GM18498 (cell line): Measurements from ENCODE around the gene ARHGAP19.

Experiments
- ATAC-seq: cut with Tn5 transposase; IDR thresholded peaks from one replicate; pipeline ENCODE4 v1.9.1; 2021; ENCODE audit warnings: mild to moderate bottlenecking, moderate library complexity; ENCODE audit not compliant: unreplicated experiment

The ARHGAP19 gene

DNA sequence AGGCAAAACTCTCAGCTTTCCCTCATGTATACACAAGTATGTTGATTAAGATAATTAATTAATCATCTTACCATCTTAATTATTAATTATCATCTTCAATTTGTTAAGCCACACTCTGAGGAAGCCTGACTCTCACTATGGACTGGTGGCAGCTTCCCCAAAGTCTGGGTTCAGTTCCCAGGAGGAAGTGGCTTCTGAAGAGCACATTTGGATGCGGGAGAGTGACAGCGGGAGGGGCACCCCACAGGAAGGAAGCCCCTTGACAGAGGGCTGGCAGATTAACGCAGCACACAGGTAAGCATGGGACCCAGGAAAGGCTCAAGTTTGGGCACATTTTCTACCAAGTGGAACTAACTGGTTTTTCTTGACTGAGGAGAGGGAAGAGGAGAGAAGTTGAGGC, 93.3 kb downstream of the ARHGAP19 start:
- ATAC-seq, result no peak

DNA sequence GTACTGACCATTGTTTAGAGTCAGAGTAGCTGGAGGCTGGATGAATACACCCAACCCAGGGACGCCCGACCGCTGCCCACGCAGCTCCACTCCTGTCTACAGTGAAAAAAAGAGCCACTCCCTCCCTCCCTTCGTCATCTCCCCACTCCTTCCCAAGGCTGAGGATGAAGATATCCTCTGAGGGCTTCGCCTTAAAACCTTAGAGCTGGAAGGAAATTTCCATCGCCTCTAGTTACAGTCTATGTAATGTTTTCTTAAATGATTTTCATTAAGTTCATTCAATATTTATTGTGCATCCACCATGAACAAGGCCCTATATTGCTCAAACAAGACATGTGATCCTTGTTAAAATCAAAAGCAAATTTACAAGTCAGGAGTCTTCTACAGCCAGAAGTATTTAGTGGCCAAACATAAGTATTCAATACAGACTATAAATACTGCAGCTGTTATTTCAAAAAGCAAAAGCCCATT, 95.4 kb downstream of the ARHGAP19 start:
- no peak for ATAC-seq

DNA sequence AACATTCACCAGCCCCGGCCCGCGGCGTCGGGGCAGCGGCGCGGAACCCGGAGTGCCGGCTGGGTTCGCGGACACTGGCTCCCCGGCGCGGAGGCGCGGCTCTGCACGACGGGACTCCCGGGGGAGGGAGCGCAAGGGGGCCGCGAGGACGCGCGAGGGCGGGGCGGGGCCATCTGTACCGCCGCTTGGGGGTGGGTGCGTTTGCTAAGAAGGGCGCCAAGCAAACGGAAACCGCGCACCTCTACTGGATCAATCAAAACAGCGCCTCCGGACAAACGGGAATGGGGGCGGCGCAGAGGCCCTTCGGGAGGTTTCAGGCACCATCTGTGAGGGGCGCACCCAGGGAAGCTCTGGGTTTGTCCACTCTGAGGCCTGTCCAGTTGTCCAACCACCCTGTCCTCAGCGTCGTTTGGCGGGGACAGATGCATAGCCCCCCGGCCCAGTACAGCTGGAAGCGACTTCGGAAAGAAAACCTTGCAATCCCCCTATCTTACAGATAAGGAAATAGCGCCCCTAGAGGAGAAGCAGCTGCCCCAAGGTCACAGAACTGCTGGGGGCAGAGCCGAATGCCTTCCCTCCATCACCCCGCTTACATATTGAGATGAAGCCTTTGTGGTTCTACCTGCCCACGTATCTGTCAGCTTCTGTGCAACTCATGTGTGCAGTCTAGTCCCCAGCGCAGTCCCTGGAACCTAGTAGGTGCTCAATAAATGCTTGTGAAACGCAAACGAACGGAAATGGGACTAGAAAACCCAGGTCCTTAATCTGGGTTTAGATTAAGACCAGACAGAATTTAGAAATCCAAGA, 96.0 kb downstream of the ARHGAP19 start:
- ATAC-seq, result peak; percentile 70

DNA sequence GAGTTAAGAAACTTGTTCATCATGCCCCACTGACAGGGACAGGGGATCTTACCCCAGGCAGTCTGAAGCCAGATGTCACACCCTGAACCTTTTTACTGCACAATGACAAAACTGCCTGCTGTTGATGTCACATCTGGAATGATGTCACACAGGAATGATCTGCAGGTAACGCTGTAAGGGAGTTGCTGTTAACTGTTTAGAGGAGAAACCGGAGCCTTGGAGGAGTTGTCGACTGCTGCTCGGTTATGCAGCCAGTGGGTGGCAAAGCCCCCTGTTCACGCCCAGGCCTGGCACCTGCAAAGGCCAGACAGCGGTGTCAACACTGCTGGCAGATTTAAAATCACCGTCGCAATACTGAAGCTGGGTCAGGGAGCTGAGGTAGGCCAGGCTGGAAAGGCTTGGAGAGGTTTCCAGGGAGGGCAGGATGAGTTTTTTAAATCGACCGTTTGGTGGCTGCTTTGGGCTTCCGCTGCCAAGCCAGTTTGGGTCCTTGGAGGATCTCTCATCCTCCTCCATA, 96.7 kb downstream of the ARHGAP19 start:
- ATAC-seq, result no peak

DNA sequence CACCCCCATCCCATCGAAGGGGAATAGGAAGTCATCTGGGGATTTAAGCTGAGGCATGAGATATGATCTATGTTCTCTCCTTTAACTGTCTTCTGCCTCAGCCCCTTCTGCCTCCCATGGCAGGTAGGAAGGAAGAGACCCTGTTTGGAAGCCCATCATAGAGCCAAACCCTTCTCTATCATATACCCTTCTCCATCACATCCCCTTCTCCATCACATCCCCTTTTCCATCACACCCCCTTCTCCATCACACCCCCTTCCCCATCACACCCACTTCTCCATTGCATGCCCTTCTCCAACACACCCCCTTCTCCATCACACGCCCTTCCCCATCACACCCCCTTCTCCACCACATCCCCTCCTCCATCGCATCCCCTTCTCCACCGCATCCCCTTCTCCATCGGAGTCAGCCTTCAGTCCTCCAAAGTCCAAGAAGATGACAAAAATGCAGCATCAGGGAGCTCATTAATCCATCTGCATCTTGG, 99.4 kb downstream of the ARHGAP19 start:
- no peak for ATAC-seq

DNA sequence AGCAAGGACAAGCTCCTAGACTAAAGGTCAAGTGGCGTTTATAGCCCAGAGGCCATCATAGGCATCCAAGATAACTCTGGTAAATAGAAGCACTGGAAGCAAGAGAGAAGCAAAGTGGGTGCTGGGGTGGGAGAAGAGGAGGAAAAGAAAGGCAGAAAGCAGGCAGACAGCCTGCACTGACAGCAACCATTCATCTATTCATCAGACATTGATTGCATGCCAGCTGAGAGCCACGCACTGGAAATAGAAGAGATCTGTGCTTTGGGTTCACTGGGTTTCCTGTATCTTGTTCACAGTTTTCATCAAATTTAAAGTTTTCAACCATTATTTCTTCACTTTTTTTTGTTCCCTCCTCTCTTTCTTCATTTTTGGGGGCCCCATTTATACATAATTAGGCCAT, 102.0 kb downstream of the ARHGAP19 start:
- ATAC-seq, result no peak

DNA sequence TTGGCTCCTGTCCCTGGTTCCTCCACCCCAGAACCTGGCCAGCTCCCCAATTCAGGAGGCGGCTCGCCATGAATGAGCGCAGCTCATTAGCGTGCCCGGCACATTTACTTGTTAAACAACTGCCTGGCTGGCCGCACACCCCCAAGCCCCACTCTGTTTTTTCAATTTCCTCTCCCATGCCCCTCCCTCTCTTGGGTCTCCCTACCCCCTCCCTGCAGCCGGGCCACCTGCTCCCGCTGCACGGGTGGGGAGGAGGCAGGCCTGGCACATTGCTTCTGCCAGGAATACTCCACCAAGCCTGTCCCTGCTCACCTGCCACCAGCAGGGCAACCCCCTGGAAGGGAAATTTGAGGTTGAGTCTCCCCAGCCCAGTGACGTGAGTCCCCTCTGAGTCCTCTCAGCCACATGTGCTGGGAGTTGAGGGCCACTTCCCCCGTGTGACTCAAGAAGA, 104.2 kb downstream of the ARHGAP19 start:
- ATAC-seq, result no peak

DNA sequence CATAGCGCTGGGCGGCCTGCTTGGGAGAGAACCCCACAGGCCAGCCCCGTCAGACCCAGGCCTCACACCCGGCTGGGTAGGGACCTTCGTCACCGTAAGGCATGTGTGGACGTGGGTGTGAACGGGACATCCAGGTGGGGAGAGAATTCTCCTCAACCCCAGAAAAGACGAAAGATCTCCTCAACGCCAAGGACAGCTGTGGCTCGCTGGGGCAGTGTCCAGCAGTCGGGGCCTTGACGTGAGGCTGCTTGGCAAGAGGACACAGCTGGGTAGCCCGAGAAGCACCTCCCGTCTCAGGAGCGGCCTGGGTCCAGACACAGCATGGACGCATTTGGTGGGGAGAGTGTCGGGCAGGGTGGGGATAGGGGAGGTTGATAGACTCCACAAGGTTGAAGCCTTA, 105.5 kb downstream of the ARHGAP19 start:
- ATAC-seq, result no peak

DNA sequence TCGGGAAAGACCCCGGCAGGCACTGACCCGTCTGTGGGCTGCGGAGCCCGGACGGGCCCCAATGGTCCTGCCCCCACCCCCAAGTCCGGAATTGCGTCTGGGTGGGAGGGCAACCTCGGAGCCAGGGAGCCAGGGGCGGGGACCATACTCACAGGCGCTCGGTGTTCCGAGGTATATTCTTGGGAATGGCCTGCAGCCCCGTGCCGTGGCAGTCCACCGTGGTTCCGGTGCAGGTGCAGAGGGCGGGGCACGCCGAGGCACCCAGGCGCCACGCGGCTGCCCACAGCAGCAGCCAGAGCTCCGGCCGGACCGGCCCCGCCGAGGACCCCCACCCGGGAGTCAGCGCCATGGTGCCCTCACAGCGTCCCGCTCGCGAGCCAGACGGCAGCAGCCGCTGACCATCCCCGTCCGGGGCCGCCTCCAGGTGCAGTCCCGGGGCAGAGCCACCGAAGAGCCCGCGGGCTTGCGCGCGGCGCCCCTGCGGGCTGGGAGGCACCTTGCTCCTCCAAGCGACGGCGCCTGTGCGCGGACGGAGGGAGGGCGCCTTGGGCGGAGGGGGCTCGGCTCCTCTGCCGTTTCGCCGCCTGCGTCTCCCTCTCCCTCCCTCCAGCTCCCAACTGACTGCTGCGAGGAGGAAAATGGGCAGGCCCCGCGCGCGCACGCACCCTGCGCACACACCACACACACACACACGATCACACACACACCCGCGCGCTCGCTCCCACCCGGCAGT, 106.9 kb downstream of the ARHGAP19 start, which contains the start of gene SLIT1:
Gene SLIT1, minus strand, starts transcription at position 634 of the 733 bp plus-strand sequence. Its CDS starts 285 bp downstream, at position 349.
- ATAC-seq, result no peak

DNA sequence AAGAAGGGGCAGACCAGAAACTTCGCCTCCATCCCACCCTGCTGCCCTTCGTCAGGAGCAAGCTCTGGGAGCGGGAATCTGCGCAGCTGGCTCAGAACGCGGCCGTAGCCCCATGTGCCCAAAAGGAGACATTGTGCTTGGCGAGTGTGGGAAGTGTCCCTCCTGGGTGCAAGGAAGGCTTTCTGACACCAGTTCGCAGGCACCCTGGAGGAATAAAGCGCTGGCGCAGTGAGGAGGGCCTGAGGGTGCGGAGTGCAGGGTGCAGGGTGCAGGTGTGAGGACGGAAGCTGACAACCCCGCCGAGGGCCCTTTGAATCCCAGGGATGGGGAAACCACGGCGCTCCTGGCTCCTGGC, 107.5 kb downstream of the ARHGAP19 start:
- ATAC-seq, result no peak

DNA sequence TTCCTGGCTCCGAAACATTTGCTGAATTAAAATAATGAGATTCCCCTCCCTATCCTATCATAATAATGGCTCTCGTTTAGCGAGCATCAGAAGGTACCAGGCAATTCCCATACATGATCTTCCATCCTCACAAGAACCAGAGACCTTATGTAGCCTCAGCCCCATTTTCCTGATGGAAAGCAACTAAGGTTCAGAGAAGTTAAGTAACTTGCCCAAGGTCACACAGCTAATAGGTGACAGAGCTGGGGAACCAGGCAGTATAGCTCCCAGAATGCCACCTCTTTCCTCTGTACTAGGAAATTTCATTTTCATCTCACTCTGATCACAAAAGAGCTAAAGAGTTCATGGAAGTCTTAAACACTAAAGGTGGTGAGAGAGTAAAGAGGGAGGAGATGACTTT, 109.1 kb downstream of the ARHGAP19 start:
- no peak for ATAC-seq

DNA sequence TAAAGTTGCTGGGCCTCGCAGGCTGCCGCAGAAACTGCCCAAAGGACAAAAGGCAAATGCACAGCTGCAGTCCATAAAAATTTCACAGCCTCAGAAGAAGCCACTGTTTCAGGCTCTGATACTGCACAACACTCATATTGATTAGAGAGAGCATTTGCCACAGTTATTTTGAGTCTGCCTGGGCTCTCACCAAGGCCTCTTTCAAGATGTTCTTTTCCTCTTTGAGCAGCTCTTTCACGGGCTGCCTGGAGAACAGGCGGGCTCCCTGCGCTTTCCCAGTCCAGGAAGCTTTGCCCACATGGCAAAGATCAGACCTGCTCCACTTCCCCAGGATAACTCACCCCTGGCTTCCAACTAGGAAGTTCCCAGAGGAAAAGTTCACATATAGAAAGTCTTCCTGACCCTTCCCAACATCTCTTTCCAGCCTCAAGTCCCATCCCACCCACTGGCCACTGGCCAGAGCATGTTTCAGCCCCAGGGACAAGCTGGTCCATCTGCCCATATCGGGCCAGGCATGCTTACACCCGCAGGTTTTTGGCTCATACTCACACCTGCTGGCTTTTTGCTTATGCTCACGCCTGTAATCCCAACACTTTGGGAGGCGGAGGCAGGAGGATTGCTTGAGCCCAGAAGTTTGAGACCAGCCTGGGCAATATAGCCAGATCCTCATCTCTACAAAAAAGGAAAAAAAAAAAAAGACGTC, 110.0 kb downstream of the ARHGAP19 start:
- ATAC-seq, result no peak

DNA sequence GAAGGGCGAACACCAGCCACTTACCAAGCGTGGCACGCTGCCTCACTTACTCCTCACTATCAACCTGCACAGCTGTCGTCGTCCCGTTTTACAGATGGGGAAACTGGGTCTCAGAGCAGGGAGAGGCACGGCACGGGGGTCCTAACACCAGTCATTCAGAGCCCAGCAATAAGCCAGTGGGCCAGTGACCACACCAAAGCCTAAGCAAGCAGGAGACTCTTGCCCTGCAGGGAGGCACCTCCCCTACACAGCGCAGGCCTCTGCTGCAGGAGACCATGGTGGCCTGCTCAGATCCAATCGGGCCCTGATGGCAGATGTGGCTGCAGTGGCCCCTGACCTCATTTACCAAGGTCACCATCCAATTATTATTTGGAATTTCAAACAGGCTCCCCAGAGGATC, 111.5 kb downstream of the ARHGAP19 start:
- no peak for ATAC-seq

DNA sequence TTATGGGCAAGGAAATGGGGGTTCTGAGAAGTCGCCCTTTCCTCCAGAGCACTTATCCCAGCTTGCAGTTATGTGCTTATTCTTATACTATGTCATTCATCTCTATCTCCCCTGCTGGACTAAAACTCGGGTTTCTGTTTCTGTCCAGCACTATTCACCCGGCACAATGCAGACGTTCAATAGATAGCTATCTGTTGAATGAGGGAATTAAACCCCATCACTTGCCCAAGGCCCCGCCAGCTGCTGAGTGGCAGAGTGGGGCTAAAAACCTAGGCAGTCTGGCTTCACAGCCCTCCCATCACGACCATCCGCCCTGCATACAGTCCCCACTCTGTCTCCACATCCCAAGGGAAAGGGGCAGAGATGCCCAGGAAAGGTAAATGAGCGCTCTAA, 112.1 kb downstream of the ARHGAP19 start:
- no peak for ATAC-seq

DNA sequence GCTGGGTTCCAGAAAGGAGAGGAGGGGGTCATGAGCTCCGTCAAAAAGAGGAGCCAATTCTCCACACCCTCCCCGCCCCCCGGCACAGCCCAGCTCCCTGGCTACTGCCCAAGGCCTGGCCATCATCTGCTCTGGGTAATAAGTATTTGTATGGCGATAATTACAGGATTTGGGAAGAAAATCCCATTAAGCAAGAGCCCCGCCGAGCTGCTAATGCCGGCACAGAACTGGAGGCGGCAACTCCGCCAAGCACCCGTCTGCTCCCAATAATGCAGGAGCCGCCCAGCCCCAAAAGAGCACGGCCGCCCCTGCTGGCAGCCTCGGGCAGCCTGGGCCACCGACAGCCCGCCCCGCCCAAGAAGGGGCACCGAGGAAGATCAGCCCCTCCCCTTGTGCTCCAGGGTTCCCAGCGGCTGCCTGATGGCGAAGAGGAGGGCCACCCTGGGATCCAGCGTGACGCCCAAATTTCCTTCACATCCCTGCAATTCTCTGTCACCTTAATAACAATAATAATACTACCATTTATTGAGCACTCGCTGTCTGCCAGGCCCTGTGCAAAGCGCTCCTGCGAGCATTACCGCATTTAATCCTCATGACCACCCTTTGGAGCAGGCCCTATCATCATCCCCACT, 112.6 kb downstream of the ARHGAP19 start:
- no peak for ATAC-seq

DNA sequence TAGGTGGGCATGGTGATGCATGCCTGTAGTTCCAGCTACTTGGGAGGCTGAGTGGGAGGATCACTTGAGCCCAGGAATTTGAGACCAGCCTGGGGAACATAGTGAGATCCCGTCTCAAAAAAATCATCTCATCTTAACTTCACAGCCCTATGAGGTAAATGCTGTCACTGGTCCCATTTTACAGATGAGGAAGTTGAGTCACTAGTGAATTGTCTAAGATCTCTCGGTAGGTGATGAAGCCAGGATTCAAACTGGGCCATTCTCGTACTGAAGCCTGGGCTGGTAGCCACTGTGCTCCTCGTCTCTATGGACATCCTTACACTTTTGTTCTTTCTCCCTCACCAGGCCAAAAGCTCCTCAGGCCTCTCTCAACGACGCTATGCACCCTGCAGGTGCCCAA, 113.1 kb downstream of the ARHGAP19 start:
- ATAC-seq, result no peak

DNA sequence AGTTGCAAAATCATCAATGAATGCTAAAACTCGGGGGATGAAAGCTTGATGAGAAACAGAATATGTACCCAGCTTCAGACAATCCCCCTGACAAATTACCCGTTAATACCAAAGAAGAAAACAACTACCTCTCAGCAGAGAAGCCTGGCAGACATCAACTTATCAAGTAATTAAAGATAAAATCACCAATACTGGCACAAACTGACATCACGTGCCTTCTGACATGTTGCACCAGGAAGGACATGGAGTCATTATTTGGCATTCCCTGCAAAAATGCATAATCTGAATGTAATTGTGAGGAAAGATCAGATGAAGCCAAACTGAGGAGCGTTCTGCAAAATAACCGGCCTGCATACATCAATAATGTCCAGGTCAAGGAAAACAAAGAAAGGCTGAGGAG, 114.4 kb downstream of the ARHGAP19 start:
- ATAC-seq, result no peak

DNA sequence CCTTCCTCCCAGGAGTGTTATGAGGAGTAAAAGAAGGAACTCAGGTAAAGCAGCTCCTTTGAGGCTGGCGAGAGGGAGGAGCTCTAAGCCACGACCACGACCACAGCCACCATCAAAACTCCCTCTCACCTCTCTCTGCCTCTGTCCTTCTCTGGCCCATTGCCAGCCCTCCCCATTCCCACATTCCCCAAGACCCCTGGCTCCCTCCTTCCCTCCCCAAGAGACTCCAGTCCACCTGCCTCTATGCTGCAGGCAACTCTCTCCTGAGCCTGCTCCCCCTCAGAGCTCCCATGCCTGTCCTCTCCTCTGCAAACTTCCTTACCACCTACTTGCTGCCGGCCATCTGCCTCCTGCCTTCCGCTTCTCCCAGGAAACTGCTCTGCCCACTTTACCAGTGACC, 116.2 kb downstream of the ARHGAP19 start:
- no peak for ATAC-seq

DNA sequence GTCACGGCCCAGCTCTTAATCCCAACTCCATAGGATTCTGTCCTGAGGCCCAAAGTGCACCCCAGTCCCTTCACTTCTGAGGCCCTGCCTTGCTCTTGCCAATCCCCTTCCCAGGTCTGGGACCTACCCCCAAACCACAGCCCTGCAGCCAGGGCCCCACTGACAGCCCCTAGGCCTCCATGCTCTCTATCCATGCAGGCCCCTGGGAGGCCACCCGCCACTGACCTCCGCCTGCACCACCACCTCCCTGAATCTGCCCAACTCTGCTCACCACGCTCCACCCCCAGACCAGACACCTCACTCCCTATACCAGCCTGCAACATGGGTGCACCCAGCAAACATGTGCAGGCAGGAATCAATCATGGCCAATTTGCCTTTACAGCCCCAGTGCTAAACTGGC, 116.9 kb downstream of the ARHGAP19 start:
- ATAC-seq, result no peak

DNA sequence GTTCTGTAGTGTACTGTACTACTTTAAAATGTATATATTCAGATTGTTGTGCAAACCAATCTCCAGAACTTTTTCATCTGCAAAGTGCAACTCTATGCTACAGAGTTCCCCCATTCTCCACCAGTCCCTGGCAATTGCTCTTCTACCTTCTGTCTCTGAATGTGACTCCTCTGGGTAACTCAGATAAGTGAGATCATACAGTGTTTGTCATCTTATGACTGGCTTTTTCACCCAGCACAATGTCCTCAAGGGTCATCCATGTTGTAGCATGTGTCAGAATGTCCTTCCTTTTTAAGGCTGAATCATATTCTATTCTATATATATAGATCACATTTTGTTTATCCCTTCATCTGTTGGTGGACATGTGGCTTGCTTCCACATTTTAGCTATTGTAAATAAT, 117.5 kb downstream of the ARHGAP19 start:
- ATAC-seq, result no peak

DNA sequence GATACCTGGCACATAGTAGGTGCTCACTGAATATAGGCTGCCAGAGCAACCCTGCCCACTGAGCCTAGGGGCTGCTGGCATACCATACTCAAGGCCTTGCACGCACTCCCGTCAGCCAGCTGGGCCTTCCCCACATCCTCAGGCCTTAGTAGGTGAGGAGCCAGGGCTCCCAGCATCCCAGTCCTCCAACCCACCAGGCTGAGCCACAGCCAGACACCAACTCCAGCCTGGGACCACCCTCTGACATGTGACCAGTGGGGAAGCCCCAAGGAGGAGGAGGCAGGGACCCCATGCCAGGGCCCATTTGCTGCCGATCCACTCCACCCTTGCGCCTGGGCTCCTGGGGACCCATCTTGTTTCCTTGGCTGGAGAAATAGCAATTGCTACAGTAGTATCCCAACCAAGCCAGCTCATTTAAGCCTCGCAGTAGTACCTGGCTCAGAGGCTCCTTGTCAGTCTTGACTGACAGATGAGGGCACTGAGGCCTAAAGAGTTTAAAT, 118.1 kb downstream of the ARHGAP19 start:
- ATAC-seq, result no peak
